ENCODE measurements around the gene PROK1. TPM values are rescaled to one million over a fixed set of nuclear protein-coding genes. Genes with fewer than 3 reads are reported as not detected.

The PROK1 gene
- total RNA-seq, 4 donors from 2014 or later, result 0.35 to 2.3 TPM; not detected in 2

GRCh38 chr1:110444561-110444960 lies 6.4 kb upstream of the PROK1 start:
- TF ChIP-seq POLR2A (IDR thresholded peaks at IDR 0.05) (no peak), CTCF (IDR thresholded peaks at IDR 0.05) (no peak)
- H3K9me3 ChIP-seq, result no peaks in the 10 kb centered on the region
- no peaks in the 10 kb centered on the region for H3K36me3 ChIP-seq
- 72 to 80% methylated on average over 8 of the region's 8 CpGs for WGBS, 2 donors
- H3K4me1 ChIP-seq, result peaks cover 0 to 7% (median 0%) of the 10 kb centered on the region in 3 donors
- peaks cover 0 to 7% (median 0%) of the 10 kb centered on the region in 4 donors for H3K27me3 ChIP-seq
- DNase-seq, result no peak
- H3K4me3 ChIP-seq, result no peak overlapping the region
- H3K27ac ChIP-seq, result no peak overlapping the region
- intact Hi-C loops (cut with DNase I), result no loop called here

- TF ChIP-seq POLR2A (IDR thresholded peaks at IDR 0.05) (no peak), CTCF (IDR thresholded peaks at IDR 0.05) (no peak)
- no peaks in the 10 kb centered on the region for H3K4me1 ChIP-seq
- no peak for DNase-seq
- intact Hi-C loops (cut with DNase I), result no loop called here
- no peak overlapping the region for H3K27ac ChIP-seq
- no peaks in the 10 kb centered on the region for H3K36me3 ChIP-seq
- peaks cover 0 to 40% (median 0%) of the 10 kb centered on the region in 4 donors for H3K27me3 ChIP-seq
- H3K4me3 ChIP-seq, result no peak overlapping the region
- no peaks in the 10 kb centered on the region for H3K9me3 ChIP-seq
- WGBS, 2 donors, result 51 to 53% methylated on average over 7 to 11 of the region's 12 CpGs
Observed at GRCh38 chr1:110449661-110450651, 993 bp upstream of the PROK1 start.

GRCh38 chr1:110452330-110452729 lies 1.4 kb downstream of the PROK1 start:
- no peaks in the 10 kb centered on the region for H3K4me1 ChIP-seq
- no peak for DNase-seq
- no peak for TF ChIP-seq POLR2A (IDR thresholded peaks at IDR 0.05)
- no peak for TF ChIP-seq CTCF (IDR thresholded peaks at IDR 0.05)
- H3K27ac ChIP-seq, result no peak overlapping the region
- no peak overlapping the region for H3K4me3 ChIP-seq
- WGBS, 2 donors, result 51 to 74% methylated on average over 7 of the region's 7 CpGs
- peaks cover 0 to 40% (median 0%) of the 10 kb centered on the region in 4 donors for H3K27me3 ChIP-seq
- intact Hi-C loops (cut with DNase I), result no loop called here
- H3K9me3 ChIP-seq, result no peaks in the 10 kb centered on the region
- H3K36me3 ChIP-seq, result no peaks in the 10 kb centered on the region

- intact Hi-C loops (cut with DNase I), result no loop called here
- Histone ChIP-seq H3K9me3 (no peaks in the 10 kb centered on the region), H3K27ac (no peak overlapping the region), H3K36me3 (no peaks in the 10 kb centered on the region), H3K4me3 (no peak overlapping the region), H3K27me3 (peaks cover 0 to 36% (median 0%) of the 10 kb centered on the region in 4 donors), H3K4me1 (no peaks in the 10 kb centered on the region)
- no peak for DNase-seq
- 80 to 100% methylated on average over 1 to 2 of the region's 9 CpGs for WGBS, 2 donors
- TF ChIP-seq CTCF (IDR thresholded peaks at IDR 0.05) (no peak), POLR2A (IDR thresholded peaks at IDR 0.05) (no peak)
Observed at GRCh38 chr1:110453829-110454228, 2.9 kb downstream of the PROK1 start.

- WGBS, 2 donors, result 86 to 100% methylated on average over 1 of the region's 1 CpG
- TF ChIP-seq CTCF (IDR thresholded peaks at IDR 0.05) (no peak), POLR2A (IDR thresholded peaks at IDR 0.05) (no peak)
- no peak for DNase-seq
- Histone ChIP-seq H3K27ac (no peak overlapping the region), H3K4me3 (no peak overlapping the region), H3K4me1 (no peaks in the 10 kb centered on the region), H3K27me3 (peaks cover 0 to 33% (median 0%) of the 10 kb centered on the region in 4 donors), H3K36me3 (no peaks in the 10 kb centered on the region), H3K9me3 (no peaks in the 10 kb centered on the region)
- intact Hi-C loops (cut with DNase I), result no loop called here
Observed at GRCh38 chr1:110454328-110454727, 3.4 kb downstream of the PROK1 start.
